NCI-H82 treated with DMSO at 0.1 percent for 48 hours (cell line): Measurements from ENCODE around the gene ALG6.

Experiments used
- DNase-seq: peaks from one replicate; lab custom pipeline; 2025; ENCODE audit not compliant: unreplicated experiment; lab: John Stamatoyannopoulos, UW

ALG6 gene

DNA sequence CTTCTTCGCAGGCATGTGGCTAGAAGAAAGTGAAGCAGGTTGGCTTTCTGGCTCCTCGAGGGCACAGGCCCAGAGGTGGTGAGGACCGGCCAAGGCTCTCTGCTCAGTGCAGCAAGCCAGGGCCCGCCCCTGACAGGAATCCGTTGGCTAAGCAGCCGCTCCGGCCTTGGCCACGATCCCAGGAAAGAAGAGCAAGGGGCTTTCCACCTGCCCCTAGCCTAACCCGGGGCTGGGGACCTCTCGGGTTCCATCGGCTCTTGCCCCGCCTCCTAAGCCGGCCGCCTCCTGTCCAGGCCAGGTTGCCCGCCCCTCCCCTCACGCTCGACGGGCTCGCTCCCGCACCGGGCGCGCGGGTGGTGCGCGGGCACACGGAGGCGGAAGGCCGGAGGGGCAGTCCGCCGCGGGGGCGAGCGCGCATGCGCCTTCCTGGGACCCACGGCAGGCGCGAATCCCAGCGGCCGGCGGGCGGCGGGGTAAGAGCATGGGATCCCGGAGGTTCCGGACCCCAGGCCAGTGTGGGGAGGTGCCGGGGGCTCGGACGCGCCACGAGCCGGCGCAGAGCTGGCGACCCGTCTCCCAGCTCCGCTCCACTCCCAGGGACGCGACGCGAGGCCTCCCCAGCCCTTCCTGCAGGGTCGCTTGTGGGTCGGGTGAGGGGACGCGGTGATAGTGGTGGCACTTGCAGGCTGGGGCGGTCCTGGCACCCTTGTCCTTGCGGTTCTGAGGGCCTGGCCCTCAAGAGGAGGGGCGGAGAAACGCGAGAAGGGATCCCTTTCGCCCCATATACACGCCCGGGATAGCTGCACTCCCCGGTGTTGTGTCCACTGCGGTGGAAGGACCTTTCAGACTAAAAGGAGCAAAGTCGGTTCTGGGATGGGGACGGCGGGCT, at the start of gene ALG6:
ALG6 (plus strand) TSS at position 413 of the 889 bp plus-strand sequence. CDS start 3,351 bp downstream, outside the sequence.
- DNase-seq, result peak; percentile 82

GRCh38 chr1:63317817-63318152, 49.6 kb upstream of the ALG6 start:
- no peak for DNase-seq

DNA sequence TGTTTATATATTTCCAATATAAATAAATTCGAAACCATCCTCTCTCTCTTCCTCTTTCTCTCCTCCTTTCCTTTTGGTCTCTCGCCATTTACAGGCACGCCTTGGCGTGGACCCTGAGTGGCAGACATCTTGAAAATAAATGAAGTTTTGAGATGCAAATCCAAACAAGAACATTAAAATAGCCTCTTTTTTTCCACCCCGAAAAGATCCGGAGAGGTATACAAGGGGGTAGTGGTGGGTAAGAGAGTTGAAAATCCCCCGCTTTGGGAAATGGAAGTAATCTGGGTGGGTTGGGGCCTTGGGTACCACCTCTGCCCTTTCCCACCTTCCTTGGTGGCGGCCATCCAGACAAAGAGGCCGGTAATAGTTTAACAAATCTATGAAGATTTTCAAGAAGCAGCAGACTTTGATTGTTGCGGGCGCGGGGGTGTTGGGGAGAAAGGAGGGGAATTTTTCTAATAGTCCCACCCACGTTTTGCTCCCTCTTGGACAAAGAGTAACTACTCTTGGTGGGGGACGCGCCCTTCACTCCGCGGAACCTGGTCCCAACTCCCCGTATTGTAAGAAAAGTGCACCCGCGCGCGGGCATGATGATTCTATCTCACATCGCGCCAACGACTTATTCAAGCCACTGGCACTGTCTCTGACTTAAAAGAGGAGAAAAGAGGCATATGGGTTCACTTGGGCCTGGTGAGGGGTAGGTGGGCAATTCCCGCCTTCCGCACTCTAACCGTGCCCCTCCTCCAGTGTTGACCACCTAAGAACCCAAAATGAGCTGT, 49.0 kb upstream of the ALG6 start:
- DNase-seq, result no peak

DNA sequence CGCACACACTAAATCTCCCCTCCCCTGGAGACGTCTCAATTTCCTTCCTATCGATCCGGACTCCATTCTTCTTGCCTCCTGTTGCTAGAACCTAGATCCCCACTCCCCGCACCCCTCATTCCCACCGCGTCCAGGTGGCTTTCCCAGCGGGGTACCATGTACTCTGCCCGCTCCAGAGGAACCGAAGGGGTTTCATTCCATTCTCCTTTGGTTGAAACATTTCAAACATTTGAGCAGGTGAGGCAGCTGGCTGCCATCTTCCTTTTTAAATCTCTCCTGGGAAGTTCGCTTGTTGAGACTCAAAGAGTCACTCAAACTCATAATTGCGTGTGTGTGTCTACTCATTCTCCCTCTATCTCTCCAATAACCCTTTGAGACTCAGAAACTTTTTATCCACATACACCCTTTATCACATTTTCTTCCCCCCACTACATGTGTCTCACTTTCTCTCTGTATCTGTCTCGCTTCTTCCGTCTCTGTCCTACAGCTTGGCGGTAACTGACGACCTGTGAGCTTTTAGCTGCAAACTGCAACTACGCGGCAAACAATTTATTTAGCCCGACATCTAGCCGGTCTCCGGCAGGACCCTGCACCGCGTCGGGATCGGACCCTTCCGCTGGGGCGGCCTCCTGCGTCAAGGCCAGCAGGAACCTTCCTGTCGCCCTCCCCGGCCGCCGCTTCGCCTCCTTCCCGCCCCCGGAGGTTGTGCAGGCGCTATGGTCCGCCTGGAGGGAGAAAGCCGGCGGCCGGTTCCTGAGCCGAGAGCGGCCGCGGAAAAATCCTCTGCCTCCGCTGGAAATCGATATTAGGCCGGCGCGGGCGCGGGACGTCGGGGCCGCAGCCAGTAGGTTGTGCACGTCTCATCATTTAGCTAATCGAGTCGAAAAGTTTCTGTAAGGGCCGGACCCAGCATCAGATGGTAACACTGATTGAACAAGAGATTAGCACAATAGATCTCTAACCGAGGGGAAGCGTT, 48.1 kb upstream of the ALG6 start:
- no peak for DNase-seq

- no peak for DNase-seq
Measured at GRCh38 chr1:63320022-63320721, 47.3 kb upstream of the ALG6 start.

- DNase-seq, result no peak
Measured at GRCh38 chr1:63321066-63321784, 46.2 kb upstream of the ALG6 start.

- peak; percentile 24 for DNase-seq
Measured at GRCh38 chr1:63321785-63322113, 45.7 kb upstream of the ALG6 start.

GRCh38 chr1:63322114-63322943, 45.1 kb upstream of the ALG6 start, which contains the start of gene FOXD3:
TSS of gene FOXD3 (plus strand) at chr1:63322567. CDS start at chr1:63323059, 492 bp downstream.
- no peak for DNase-seq

- DNase-seq, result no peak
Measured at GRCh38 chr1:63322944-63323864, 44.2 kb upstream of the ALG6 start.

- no peak for DNase-seq
Measured at GRCh38 chr1:63323865-63324778, 43.3 kb upstream of the ALG6 start.

DNA sequence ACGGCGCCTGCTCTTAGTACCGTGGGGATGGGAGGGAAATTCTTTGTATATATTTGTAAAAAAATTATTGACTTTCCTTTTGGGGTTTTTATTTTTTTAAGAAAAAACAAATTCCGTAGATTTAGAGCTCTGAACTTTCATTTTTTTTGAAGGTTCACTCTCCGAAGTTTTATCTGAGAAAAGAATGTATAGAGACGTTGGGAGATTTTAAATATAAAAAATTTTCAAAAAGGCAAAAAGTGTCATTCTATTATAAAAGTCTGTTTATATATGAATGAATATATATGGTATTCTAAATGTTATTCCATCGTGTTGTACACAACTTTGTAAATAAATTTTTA, 42.7 kb upstream of the ALG6 start:
- DNase-seq, result no peak

DNA sequence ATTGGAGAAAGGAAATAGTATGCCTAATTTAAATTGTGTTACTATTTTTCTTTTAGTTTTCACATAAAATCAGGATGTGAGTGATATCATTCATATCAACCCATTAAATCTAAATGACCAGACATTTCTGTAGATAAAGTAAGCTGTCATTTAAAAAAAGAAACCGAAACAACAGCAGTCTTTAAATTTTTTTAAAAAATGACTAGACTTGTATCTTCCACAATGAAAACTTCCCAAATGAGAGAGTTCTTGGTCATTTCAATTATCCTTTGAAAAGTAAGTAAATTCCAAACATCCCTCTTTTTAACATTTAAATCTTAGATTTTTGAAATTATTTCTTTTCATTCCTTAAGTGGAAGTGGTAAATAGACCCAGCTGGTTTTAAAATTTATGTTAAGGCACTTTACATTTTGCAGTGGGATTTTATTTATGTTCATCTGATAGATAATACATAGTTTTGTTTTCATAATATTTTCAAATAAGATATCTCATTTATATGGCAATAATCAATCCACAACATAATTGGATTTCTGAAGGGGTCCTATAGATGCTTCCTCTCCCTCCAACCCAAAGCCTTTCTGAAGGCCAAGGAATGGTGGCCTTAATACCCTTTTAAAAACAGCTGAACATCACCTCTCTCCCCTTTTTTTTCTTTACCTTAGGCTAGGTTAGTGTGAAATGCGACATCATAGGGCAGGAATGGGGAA, 42.0 kb upstream of the ALG6 start:
- DNase-seq, result no peak

DNA sequence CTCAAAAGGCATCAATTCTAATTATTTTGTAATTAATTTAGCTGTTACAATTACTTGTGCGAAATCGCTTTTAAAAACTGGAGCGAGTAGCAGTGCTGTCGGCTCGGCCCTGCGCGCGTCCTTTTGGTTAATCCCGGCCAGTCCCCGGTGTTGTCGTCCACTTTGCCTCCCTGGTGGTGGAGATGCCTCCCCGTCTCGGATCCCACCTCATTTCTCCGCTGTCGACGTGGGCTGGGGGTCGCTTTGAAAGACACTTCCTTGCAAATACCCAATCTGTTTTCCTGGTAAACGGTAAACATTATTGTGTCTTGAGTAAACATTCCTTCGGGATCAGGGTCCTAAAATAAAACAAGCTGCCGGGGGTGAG, 41.3 kb upstream of the ALG6 start:
- no peak for DNase-seq

DNA sequence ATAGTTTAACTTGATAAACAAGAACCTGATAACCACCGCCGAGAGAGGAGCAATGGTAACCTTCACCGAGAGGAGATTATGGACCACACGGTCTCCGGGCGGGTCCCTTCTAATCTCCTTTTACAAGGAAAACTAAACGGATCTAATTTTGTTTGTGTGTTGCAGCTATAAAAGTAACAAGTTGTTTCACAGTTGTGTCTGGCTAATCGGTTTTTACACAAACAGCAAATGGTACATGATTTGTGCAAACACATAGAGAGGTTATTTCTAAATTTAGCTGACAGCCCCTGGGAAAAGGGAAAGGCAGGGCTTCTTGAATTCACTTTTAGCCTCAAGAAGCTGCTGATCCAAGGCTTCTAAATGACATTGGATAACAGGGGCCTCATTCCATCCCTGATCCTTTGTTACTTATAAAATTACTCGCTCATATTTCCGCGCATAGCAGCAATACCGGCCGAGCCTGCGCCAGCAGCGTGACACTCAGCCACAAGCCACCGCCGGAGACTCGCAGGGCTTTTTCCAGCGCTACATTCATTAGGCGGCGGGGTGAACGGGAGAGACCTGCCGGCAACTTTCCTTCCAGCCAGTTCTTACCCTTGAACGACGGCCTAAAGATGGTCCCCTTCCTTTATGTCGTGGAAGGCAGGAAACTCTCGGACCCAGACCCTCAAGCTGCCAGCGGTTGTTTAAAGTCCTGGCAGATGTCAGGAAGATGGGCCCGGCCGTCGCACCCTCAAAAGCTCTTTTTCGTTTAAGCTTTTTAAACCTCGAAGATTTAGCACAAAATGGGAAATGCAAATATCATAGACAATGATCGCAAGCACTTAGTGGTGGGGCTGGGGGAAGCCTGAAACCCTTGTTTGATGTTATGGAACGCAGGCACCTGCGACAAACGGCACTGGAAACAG, 40.7 kb upstream of the ALG6 start:
- DNase-seq, result peak; percentile 29

GRCh38 chr1:63327417-63328054, 39.9 kb upstream of the ALG6 start:
- DNase-seq, result peak; percentile 57
